ENCODE measurements around the gene CSRP3. TPM values are rescaled to one million over a fixed set of nuclear protein-coding genes. Genes with fewer than 3 reads are reported as not detected.

CSRP3 gene
- total and polyA plus RNA-seq, 9 of the 15 experiments (the other 6 are each of a cell fraction or from before 2014, with no cell fraction given) = 0.14 TPM; not detected in 8

GRCh38 chr11:19173964-19174638 is 27.7 kb downstream of the CSRP3 start (continued):
- TF ChIP-seq, protein P1, sequence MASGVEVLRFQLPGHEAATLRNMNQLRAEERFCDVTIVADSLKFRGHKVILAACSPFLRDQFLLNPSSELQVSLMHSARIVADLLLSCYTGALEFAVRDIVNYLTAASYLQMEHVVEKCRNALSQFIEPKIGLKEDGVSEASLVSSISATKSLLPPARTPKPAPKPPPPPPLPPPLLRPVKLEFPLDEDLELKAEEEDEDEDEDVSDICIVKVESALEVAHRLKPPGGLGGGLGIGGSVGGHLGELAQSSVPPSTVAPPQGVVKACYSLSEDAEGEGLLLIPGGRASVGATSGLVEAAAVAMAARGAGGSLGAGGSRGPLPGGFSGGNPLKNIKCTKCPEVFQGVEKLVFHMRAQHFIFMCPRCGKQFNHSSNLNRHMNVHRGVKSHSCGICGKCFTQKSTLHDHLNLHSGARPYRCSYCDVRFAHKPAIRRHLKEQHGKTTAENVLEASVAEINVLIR (CRISPR knock-in tag; IDR thresholded peaks at IDR 0.05) = 0 out of 2 replicates have a peak, but pooled peaks have one; percentile 3
- TF ChIP-seq, protein P2, sequence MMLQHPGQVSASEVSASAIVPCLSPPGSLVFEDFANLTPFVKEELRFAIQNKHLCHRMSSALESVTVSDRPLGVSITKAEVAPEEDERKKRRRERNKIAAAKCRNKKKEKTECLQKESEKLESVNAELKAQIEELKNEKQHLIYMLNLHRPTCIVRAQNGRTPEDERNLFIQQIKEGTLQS (IDR thresholded peaks at IDR 0.05) = peak; percentile 81
- TF ChIP-seq, protein P2 (CRISPR knock-in tag; conservative IDR thresholded peaks at IDR 0.05) = no peak
- TF ChIP-seq, protein P3, sequence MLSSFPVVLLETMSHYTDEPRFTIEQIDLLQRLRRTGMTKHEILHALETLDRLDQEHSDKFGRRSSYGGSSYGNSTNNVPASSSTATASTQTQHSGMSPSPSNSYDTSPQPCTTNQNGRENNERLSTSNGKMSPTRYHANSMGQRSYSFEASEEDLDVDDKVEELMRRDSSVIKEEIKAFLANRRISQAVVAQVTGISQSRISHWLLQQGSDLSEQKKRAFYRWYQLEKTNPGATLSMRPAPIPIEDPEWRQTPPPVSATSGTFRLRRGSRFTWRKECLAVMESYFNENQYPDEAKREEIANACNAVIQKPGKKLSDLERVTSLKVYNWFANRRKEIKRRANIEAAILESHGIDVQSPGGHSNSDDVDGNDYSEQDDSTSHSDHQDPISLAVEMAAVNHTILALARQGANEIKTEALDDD (IDR thresholded peaks at IDR 0.05) = peak; percentile 36; the same call in 1 of the 2 replicates
- TF ChIP-seq, protein P4, sequence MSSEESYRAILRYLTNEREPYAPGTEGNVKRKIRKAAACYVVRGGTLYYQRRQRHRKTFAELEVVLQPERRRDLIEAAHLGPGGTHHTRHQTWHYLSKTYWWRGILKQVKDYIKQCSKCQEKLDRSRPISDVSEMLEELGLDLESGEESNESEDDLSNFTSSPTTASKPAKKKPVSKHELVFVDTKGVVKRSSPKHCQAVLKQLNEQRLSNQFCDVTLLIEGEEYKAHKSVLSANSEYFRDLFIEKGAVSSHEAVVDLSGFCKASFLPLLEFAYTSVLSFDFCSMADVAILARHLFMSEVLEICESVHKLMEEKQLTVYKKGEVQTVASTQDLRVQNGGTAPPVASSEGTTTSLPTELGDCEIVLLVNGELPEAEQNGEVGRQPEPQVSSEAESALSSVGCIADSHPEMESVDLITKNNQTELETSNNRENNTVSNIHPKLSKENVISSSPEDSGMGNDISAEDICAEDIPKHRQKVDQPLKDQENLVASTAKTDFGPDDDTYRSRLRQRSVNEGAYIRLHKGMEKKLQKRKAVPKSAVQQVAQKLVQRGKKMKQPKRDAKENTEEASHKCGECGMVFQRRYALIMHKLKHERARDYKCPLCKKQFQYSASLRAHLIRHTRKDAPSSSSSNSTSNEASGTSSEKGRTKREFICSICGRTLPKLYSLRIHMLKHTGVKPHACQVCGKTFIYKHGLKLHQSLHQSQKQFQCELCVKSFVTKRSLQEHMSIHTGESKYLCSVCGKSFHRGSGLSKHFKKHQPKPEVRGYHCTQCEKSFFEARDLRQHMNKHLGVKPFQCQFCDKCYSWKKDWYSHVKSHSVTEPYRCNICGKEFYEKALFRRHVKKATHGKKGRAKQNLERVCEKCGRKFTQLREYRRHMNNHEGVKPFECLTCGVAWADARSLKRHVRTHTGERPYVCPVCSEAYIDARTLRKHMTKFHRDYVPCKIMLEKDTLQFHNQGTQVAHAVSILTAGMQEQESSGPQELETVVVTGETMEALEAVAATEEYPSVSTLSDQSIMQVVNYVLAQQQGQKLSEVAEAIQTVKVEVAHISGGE (CRISPR knock-in tag; IDR thresholded peaks at IDR 0.05) = 0 out of 6 replicates have a peak, but pooled peaks of 1 of the 3 experiments have one; percentile 13
- no peak for TF ChIP-seq POLR2B (IDR thresholded peaks at IDR 0.05; ENCODE audit: low read depth, partially characterized antibody)
- TF ChIP-seq EP400 (IDR thresholded peaks at IDR 0.05) = peak; percentile 26; the same call in 1 of the 2 replicates
- no peak for TF ChIP-seq THRAP3 (IDR thresholded peaks at IDR 0.05; ENCODE audit: borderline replicate concordance)
- TF ChIP-seq JUND (IDR thresholded peaks at IDR 0.05; ENCODE audit: borderline replicate concordance, low read depth, low read length) = peak; percentile 29; the same call in 1 of the 2 replicates
- TF ChIP-seq JUND (tag; IDR thresholded peaks at IDR 0.05; ENCODE audit: borderline replicate concordance, low read depth, low read length) = 0 out of 3 replicates have a peak, but pooled peaks have one; percentile 45
- no peak for TF ChIP-seq ZNF280A (IDR thresholded peaks at IDR 0.05; ENCODE audit: low read depth, partially characterized antibody)
- TF ChIP-seq RNF2 (IDR thresholded peaks at IDR 0.05) = no peak
- TF ChIP-seq ZNF212 (CRISPR knock-in tag; IDR thresholded peaks at IDR 0.05) = 0 out of 2 replicates have a peak, but pooled peaks have one; percentile 27
- peak; percentile 92 for TF ChIP-seq ZNF175 (CRISPR knock-in tag; IDR thresholded peaks at IDR 0.05; ENCODE audit: low read depth)
- no peak for TF ChIP-seq NR2C1 (IDR thresholded peaks at IDR 0.05)
- TF ChIP-seq NR2C1 (tag; IDR thresholded peaks at IDR 0.05) = peak; percentile 35; the same call in 1 of the 2 replicates
- no peak for TF ChIP-seq ZNF79 (CRISPR knock-in tag; IDR thresholded peaks at IDR 0.05; ENCODE audit: low read depth)
